ENCODE results near the gene ARAP1.

ARAP1 gene

DNA sequence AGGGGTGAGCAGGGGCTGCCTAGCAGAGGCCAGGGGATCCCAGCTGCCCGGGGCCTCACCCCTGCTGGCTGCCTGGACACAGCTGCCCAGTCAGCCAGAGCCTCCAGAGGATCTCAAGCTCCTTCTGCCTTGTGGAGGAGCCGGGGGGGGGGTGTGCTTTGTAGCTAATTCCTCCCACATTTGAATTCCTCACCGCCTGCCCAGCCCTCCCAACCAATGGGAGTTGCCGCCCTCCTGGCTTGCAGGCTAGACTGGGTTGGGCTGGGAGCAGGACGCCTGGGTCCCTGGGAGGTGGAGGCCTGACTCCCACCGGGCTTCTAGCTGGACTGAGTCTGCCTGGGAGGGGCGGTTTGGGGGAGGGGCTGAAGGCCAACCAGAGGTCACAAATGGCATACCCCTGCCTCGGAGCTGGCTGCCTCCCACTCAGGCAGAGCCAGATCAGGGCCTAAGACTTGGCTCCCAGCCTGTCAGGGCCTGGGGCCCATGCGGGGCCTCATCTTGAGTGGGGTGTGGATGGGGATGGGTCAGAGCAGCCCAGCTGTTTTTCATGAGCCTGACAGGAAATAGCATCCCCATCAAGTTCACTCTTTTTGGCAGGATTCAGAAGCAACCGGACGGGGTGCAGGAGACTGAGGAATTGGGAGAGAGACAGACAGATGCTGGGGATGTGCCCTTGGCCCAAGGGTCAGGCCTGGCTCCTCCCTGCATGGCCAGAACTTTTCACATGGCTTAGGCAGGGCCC is 48.8 kb downstream of the ARAP1 start:
- Histone ChIP-seq H3K27ac (ENCODE audit: low read length) (no peak overlapping the region), H3K79me2 (ENCODE audit: low read length) (no peaks in the 10 kb centered on the region), H3K9ac (ENCODE audit: low read length) (no peak overlapping the region), H3K36me3 (replicated peaks; ENCODE audit: insufficient read depth, low read length) (no peaks in the 10 kb centered on the region), H3F3A (ENCODE audit: insufficient read depth, low read length) (no peaks in the 10 kb centered on the region), H4K20me1 (ENCODE audit: insufficient read depth, low read length) (no peaks in the 10 kb centered on the region), H3K9me2 (replicated peaks; ENCODE audit: insufficient read depth, low read length) (no peaks in the 10 kb centered on the region), H3K9me3 (replicated peaks; ENCODE audit: insufficient read depth, low read length) (no peaks in the 10 kb centered on the region), H3K4me2 (ENCODE audit: low read depth, low read length) (no peak overlapping the region), H3K4me3 (ENCODE audit: low read length) (no peak overlapping the region), H3K27me3 (replicated peaks; ENCODE audit: insufficient read depth, low read length) (no peaks in the 10 kb centered on the region), H2AFZ (ENCODE audit: low read length) (no peak overlapping the region), H3K4me1 (ENCODE audit: low read length) (no peaks in the 10 kb centered on the region)
- TF ChIP-seq, protein P1, sequence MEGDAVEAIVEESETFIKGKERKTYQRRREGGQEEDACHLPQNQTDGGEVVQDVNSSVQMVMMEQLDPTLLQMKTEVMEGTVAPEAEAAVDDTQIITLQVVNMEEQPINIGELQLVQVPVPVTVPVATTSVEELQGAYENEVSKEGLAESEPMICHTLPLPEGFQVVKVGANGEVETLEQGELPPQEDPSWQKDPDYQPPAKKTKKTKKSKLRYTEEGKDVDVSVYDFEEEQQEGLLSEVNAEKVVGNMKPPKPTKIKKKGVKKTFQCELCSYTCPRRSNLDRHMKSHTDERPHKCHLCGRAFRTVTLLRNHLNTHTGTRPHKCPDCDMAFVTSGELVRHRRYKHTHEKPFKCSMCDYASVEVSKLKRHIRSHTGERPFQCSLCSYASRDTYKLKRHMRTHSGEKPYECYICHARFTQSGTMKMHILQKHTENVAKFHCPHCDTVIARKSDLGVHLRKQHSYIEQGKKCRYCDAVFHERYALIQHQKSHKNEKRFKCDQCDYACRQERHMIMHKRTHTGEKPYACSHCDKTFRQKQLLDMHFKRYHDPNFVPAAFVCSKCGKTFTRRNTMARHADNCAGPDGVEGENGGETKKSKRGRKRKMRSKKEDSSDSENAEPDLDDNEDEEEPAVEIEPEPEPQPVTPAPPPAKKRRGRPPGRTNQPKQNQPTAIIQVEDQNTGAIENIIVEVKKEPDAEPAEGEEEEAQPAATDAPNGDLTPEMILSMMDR (IDR thresholded peaks at IDR 0.05; ENCODE audit: low read length) = no peak
- TF ChIP-seq EZH2 (optimal IDR thresholded peaks at IDR 0.05; ENCODE audit: low read depth, low read length) (no peak), EZH2phosphoT487 (IDR thresholded peaks at IDR 0.05; ENCODE audit: low read length) (no peak)
- DNase-seq = no peak

GRCh38 chr11:72702577-72703241 is 49.5 kb downstream of the ARAP1 start:
- Histone ChIP-seq H3K36me3 (replicated peaks; ENCODE audit: insufficient read depth, low read length) (no peaks in the 10 kb centered on the region), H3K4me3 (ENCODE audit: low read length) (no peak overlapping the region), H2AFZ (ENCODE audit: low read length) (no peak overlapping the region), H4K20me1 (ENCODE audit: insufficient read depth, low read length) (no peaks in the 10 kb centered on the region), H3K27ac (ENCODE audit: low read length) (no peak overlapping the region), H3K9ac (ENCODE audit: low read length) (no peak overlapping the region), H3F3A (ENCODE audit: insufficient read depth, low read length) (no peaks in the 10 kb centered on the region), H3K27me3 (replicated peaks; ENCODE audit: insufficient read depth, low read length) (no peaks in the 10 kb centered on the region), H3K4me1 (ENCODE audit: low read length) (no peaks in the 10 kb centered on the region), H3K9me3 (replicated peaks; ENCODE audit: insufficient read depth, low read length) (no peaks in the 10 kb centered on the region), H3K79me2 (ENCODE audit: low read length) (no peaks in the 10 kb centered on the region), H3K4me2 (ENCODE audit: low read depth, low read length) (no peak overlapping the region), H3K9me2 (replicated peaks; ENCODE audit: insufficient read depth, low read length) (no peaks in the 10 kb centered on the region)
- TF ChIP-seq EZH2 (optimal IDR thresholded peaks at IDR 0.05; ENCODE audit: low read depth, low read length) = no peak
- TF ChIP-seq EZH2phosphoT487 (IDR thresholded peaks at IDR 0.05; ENCODE audit: low read length) = no peak
- TF ChIP-seq, protein P1 (IDR thresholded peaks at IDR 0.05; ENCODE audit: low read length) = no peak
- no peak for DNase-seq

GRCh38 chr11:72702096-72702495 is 50.1 kb downstream of the ARAP1 start:
- H3K4me3 ChIP-seq (ENCODE audit: low read length) = no peak overlapping the region
- H3K27me3 ChIP-seq (replicated peaks; ENCODE audit: insufficient read depth, low read length) = no peaks in the 10 kb centered on the region
- no peak for TF ChIP-seq EZH2phosphoT487 (IDR thresholded peaks at IDR 0.05; ENCODE audit: low read length)
- TF ChIP-seq EZH2 (optimal IDR thresholded peaks at IDR 0.05; ENCODE audit: low read depth, low read length) = no peak
- TF ChIP-seq, protein P1 (IDR thresholded peaks at IDR 0.05; ENCODE audit: low read length) = no peak
- no peaks in the 10 kb centered on the region for H3K9me3 ChIP-seq (replicated peaks; ENCODE audit: insufficient read depth, low read length)
- no peaks in the 10 kb centered on the region for H3K9me2 ChIP-seq (replicated peaks; ENCODE audit: insufficient read depth, low read length)
- H3K79me2 ChIP-seq (ENCODE audit: low read length) = no peaks in the 10 kb centered on the region
- no peaks in the 10 kb centered on the region for H3K36me3 ChIP-seq (replicated peaks; ENCODE audit: insufficient read depth, low read length)
- no peak for DNase-seq
- H2AFZ ChIP-seq (ENCODE audit: low read length) = no peak overlapping the region
- no peak overlapping the region for H3K9ac ChIP-seq (ENCODE audit: low read length)
- no peaks in the 10 kb centered on the region for H4K20me1 ChIP-seq (ENCODE audit: insufficient read depth, low read length)
- H3K4me2 ChIP-seq (ENCODE audit: low read depth, low read length) = no peak overlapping the region
- H3K4me1 ChIP-seq (ENCODE audit: low read length) = no peaks in the 10 kb centered on the region
- H3K27ac ChIP-seq (ENCODE audit: low read length) = no peak overlapping the region
- no peaks in the 10 kb centered on the region for H3F3A ChIP-seq (ENCODE audit: insufficient read depth, low read length)
